Fibroblast of gingiva (primary cell): ENCODE measurements around the gene DNAH3.
A peak's percentile ranks its signal among the peaks of the same experiment; 100 is the strongest.
"Not testable (repeated sequence)": the region's sequence is repeated elsewhere in the genome, so short reads cannot be mapped to it uniquely, and the experiment has no call there.

ENCODE experiments used
- DNase-seq: peaks from one replicate; pipeline ENCODE4 v3.0.0-alpha.2; 2011; ENCODE audit warnings: low read depth

DNAH3 gene

GRCh38 chr16:21150375-21151001, at the start of gene DNAH3:
Gene DNAH3 (minus strand): TSS chr16:21150846. CDS start chr16:21150319, 527 bp downstream.
- DNase-seq = no peak

GRCh38 chr16:21199607-21200218, 49.1 kb upstream of the DNAH3 start:
- DNase-seq = no peak

DNA sequence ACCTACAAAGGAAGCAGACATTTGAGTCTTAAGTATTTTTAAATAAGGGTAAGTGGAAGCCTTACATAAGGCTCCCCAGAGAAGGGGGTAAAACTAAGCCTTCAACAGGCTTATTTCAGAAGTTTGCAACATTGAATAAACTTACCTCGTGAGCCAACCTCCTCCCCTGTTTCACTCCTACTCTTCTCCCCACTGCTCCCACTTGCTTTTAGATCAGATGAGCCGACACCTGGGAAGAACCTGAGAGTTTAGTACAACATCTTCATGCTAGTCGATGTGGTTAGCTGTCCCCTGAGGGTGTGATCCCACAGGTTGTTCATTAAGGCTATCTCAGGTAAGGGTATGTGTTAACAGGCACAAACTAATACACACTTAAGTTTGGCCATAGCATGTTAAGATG, 47.0 kb upstream of the DNAH3 start:
- DNase-seq = no peak

- DNase-seq = no peak
These were observed 46.5 kb upstream of the DNAH3 start for GRCh38 chr16:21197112-21197511.

DNA sequence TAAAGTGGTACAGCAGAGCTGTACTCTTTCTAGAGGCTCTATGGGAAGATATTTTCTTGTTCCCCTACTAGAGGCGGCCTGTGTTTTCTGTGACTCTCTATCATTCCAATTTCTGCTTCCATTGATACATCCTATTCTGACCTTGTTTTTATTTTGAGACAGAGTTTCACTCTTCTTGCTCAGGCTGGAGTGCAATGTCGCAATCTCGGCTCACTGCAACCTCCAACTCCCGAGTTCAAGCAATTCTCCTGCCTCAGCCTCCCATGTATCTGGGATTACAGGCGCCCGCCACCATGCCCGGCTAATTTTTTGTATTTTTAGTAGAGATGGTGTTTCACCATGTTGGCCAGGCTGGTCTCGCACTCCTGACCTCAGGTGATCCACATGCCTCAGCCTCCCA, 44.7 kb upstream of the DNAH3 start:
- not testable (repeated sequence) for DNase-seq

GRCh38 chr16:21194771-21195301, 44.2 kb upstream of the DNAH3 start:
- DNase-seq = peak; percentile 29

DNA sequence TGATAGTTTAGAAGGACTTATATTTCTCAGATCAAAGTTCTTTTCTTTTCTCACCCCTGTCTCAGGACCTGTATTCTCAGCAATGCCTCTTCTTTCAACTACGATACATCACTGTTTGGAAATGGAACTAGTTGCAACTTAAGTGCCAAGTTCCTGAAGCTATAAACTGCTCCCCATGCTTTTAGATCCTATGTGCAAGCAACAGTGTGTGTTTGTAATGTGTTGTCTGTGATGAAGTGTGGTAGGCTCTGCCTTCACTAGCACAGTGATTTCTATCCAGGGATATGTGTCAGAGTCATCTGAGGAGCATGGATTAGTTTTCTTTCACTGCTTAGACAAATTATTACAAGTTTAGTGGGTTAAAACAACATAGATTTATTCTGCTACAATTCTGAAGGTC, 42.3 kb upstream of the DNAH3 start:
- DNase-seq = no peak

GRCh38 chr16:21190599-21190998, 40.0 kb upstream of the DNAH3 start:
- DNase-seq = peak; percentile 91

- DNase-seq = no peak
These were observed 39.4 kb upstream of the DNAH3 start for GRCh38 chr16:21190013-21190412.

DNA sequence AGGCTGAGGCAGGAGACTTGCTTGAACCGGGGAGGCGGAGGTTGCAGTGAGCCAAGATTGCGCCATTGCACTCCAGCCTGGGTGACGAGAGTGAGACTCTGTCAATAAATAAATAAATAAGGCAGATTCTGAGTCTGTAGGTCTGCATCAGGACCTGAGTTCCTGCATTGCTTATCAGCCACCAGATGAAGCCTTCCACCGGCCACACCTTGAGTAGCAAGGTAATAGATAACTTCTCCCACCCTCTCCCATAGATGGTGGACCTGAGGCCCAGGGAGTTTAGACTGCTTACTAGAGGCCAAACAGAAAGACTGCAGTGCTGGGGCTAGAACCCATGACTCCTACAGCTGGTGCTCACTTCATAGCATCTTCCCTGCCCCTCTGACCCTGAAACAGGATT, 38.7 kb upstream of the DNAH3 start:
- DNase-seq = no peak

- no peak for DNase-seq
These were observed 35.7 kb upstream of the DNAH3 start for GRCh38 chr16:21186326-21186691.

GRCh38 chr16:21185659-21186325, 35.1 kb upstream of the DNAH3 start:
- DNase-seq = no peak

GRCh38 chr16:21184834-21185233, 34.2 kb upstream of the DNAH3 start:
- no peak for DNase-seq

DNA sequence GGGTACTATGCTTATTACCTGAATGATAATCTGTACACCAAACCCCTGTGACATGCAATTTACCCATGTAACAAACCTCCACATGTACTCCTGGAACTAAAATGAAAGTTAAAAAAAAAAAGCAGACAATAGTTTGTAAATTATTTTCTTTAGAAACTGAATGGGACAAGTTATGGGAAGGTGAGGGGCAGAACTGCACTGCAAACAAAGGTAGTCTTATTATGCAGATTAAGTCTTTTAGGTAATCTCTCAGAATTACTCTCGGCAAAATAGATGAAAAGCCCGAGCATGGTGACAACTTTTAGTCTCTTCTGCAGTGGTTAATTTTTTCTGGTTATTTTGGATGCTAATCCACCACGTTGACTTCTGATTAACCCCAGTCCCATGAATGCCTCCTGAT, 33.3 kb upstream of the DNAH3 start:
- no peak for DNase-seq

GRCh38 chr16:21179983-21180365, 29.3 kb upstream of the DNAH3 start:
- no peak for DNase-seq

DNA sequence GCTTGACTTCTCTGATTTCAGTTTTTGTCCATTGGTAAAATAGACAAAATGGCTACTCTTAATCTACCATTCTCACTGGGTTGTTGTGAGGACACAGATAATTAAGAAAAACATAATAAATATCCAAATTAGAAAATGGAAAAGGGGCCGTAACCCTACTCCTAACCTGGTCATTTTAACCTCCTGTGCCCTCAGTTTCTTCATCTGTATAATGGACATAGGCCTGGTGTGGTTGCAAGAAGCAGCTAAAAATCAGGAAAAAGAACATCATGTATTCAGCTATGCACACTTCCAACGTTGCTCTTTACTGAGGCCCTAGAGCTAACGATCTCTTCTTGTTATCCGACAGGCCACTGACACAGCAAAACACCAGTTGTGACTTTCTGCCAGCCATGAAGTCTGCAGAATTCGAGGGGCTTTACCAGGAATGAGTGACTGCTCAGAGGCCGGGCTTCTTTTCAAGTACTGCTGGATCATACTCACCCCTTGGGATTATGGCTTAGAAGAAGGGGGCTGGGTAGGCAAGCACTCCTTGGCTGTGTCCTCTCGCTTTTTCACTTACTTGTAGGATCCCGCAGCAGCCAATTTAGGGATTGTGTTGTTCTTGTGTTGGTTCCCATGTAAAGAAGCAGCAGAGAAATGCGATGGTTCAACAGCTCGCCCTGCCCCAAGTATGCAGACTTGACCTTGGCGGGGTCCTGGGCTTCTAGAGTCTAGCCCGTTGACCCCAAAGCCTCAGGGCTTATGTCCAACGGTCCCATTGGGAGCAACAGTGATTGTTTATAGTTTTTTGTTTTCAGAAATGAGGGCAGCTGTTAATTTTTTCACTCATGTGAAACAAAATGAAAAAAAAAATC, 28.7 kb upstream of the DNAH3 start:
- no peak for DNase-seq

- no peak for DNase-seq
These were observed 24.8 kb upstream of the DNAH3 start for GRCh38 chr16:21175397-21175796.

- DNase-seq = no peak
These were observed 22.0 kb upstream of the DNAH3 start for GRCh38 chr16:21172650-21173049.

GRCh38 chr16:21170116-21170515, 19.5 kb upstream of the DNAH3 start:
- not testable (repeated sequence) for DNase-seq

DNA sequence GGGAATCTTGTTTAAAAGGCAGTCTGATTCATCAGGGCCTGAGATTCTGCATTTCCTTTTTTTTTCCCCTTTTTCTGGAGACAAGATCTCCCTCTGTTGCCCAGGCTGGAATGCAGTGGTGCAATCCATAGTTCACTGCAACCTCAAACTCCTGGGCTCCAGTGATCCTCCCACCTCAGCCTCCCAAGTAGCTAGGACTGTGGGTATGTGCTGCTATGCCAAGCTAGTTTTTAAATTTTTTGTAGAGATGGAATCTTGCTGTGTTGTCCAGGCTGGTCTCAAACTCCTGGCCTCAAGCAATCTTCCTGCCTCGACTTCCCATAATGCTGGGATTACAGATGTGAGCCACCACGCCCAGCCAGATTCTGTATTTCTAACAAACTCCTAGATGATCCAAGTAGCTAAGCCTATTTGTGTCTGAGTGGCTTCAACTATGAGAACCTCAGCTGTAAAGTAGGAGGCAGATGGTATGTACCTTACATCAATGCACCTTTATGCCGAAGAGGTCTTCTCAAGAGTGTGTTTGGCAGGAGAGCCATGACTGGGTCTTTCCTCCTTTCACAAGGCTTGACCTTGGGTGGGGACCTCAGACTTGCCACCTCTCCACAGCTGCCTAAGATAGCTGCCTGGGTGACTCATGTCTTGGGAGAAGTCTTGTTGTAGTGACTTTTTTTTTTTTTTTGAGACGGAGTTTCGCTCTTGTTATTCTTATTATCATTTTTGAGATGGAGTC, 18.8 kb upstream of the DNAH3 start:
- no peak for DNase-seq

GRCh38 chr16:21167929-21168602, 17.4 kb upstream of the DNAH3 start:
- no peak for DNase-seq
